ENCODE results near the gene CPNE8.

DNA sequence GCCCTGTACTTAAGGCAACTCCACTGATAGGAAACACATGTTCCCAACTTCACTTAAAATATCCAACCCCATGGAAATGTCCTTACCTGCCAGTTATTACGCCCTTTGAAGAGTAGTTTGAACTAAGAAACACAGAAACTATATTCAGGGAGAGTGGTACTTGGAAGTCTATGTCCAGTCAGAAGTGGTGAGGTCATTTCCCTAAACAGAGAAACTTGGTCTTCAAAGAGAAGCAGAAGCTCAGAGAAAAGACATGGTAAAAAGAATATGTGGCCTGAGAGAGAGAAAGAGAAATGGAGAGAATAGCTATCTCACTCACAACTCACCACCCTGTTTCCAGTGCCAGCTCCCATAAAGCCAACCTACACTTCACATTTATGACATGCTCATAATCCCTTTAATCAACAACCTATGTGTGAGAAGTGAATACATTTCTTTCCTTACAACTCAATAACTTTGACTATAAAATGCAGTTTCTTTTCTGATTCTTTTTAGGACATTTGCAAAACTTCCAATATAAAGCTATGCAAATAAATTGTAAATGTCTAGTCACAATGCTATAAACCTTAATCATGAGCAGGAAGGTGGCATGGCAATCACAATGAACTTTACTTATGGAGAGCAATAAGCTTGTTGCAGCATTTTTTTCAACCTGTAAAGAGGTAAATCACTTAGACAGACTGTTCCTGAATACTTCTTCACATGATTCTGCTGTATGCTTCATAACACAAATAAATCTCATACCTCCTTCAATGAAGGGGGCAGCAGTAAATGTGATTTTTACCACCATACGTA, 67.1 kb downstream of the CPNE8 start:
- TF ChIP-seq, protein P1, sequence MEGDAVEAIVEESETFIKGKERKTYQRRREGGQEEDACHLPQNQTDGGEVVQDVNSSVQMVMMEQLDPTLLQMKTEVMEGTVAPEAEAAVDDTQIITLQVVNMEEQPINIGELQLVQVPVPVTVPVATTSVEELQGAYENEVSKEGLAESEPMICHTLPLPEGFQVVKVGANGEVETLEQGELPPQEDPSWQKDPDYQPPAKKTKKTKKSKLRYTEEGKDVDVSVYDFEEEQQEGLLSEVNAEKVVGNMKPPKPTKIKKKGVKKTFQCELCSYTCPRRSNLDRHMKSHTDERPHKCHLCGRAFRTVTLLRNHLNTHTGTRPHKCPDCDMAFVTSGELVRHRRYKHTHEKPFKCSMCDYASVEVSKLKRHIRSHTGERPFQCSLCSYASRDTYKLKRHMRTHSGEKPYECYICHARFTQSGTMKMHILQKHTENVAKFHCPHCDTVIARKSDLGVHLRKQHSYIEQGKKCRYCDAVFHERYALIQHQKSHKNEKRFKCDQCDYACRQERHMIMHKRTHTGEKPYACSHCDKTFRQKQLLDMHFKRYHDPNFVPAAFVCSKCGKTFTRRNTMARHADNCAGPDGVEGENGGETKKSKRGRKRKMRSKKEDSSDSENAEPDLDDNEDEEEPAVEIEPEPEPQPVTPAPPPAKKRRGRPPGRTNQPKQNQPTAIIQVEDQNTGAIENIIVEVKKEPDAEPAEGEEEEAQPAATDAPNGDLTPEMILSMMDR (conservative IDR thresholded peaks at IDR 0.05; ENCODE audit: low read depth, low read length), result no peak
- TF ChIP-seq, protein P2, sequence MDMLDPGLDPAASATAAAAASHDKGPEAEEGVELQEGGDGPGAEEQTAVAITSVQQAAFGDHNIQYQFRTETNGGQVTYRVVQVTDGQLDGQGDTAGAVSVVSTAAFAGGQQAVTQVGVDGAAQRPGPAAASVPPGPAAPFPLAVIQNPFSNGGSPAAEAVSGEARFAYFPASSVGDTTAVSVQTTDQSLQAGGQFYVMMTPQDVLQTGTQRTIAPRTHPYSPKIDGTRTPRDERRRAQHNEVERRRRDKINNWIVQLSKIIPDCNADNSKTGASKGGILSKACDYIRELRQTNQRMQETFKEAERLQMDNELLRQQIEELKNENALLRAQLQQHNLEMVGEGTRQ (IDR thresholded peaks at IDR 0.05; ENCODE audit: low read depth, low read length), result no peak
- TF ChIP-seq POLR2A (IDR thresholded peaks at IDR 0.05; ENCODE audit: low read depth, low read length), result no peak
- no peak for TF ChIP-seq FOS (IDR thresholded peaks at IDR 0.05; ENCODE audit: low read depth, low read length)
- TF ChIP-seq RFX5 (IDR thresholded peaks at IDR 0.05; ENCODE audit: low read depth, low read length), result no peak
- TF ChIP-seq RAD21 (IDR thresholded peaks at IDR 0.05; ENCODE audit: low read length), result no peak
